Activated naive CD4-positive, alpha-beta T cell treated with anti-CD3 and anti-CD28 coated beads, Interleukin-2, amount 50 U/mL, for 16 hours (primary cell): ENCODE data around the gene GPD1L.
"Not testable (repeated sequence)": the region's sequence is repeated elsewhere in the genome, so short reads cannot be mapped to it uniquely, and the experiment has no call there.

Experiments
- DNase-seq: peaks from one replicate; pipeline ENCODE4 v3.0.0-alpha.2; 2020

Gene GPD1L

GRCh38 chr3:32106929-32107362, 526 bp downstream of the GPD1L start:
- no peak for DNase-seq

DNA sequence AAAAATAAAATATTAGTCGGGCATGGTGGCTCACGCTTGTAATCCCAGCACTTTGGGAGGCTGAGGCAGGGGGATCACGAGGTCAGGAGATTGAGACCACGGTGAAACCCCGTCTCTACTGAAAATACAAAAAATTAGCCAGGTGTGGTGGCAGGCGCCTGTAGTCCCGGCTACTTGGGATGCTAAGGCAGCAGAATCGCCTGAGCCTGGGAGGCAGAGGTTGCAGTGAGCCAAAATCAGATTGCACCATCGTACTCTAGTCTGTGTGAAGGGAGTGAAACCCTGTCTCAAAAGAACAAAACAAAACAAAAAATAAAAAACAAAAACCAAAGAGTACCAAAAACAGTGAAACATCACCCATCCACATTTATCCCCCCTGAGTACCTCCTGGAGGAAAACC, 1.8 kb downstream of the GPD1L start:
- DNase-seq, result not testable (repeated sequence)

DNA sequence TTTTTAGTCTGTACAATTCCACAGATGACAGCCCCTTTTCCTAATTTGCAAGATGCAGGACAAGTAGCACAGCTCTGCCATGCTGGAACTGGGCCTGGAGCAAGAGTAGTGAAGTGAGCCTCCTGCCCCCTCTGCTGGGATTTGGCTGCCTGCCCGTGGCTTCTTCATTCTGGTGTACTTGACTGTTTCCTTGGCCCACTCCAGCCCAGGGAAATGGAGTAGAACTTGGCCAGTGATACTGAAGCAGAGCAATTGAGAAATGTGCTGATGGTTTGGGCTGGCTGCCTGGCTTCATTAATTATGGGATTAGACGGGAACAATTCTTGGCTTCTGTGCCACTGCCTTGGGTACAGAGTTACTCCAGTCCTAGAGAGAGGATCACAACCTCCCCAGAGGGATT, 2.8 kb downstream of the GPD1L start:
- DNase-seq, result no peak

DNA sequence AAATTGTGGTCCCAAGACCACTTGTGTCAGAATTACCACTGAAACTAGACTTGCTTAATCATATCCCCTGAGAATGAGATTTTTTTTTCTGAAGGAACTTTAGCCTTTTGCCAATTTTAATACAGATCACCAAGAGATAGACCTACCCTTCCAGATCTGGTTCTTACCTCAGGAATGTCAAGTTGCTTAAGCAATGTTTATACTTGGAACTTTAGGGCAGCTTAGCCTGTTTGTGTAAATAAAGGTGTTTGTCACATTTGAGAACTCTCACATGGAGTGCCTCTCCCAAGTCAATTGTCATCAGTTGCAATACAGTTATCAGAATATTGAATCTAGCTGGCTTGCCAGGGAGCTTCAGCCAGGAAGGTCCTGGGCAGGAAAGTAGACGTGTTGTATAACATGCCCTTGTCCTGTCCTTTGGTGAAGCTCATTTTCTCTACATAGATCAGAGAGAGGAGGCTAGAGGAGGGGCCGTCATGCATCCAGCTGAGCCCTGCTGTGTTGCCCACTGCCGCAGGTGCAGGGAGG, 3.9 kb downstream of the GPD1L start:
- DNase-seq, result no peak

- DNase-seq, result no peak
Observed at GRCh38 chr3:32111560-32111959, 5.1 kb downstream of the GPD1L start.

DNA sequence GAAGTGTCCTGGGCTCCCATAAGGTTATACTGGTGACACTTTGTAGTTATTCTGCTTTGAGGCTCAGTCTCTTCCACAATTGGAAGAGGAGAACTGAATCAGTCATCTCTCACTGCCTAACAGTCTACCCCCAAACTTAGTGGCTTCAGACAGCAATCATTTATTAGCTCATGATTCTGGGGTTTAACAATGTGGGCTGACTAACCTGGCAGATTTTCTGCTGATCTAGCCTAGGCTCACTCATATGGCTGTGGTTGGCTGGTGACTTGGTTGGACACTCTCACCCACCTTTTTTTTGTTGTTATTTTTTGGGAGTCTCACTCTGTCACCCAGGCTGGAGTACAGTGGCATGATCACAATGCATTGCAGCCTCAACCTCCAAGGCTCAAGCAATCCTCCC, 7.1 kb downstream of the GPD1L start:
- no peak for DNase-seq

DNA sequence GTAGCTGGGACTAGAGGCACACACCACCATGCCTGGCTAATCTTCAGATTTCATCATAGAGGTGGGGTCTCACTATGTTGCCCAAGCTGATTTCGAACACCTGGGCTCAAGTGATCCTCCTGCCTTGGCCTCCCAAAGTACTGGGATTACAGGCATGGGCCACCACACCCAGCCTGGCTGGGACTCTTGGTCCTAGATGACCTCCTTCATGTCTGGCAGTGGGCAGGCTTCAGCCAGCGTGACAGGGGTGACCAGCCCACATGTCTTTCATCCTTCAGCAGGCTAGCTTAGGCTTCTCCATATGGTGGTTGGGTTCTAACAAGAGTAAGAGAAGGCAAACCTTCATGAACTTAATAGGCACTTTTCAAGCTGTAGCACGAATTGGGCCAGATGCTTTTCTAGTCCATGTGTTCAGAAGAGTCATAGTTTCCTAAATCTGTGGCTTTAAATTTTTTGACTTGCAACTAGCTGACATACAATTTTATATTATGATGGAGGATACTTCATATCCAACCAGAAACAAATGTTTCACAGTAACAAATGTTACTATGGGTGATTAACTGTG, 7.6 kb downstream of the GPD1L start:
- no peak for DNase-seq

GRCh38 chr3:32114546-32115386, 8.3 kb downstream of the GPD1L start:
- DNase-seq, result peak; percentile 52

- no peak for DNase-seq
Observed at GRCh38 chr3:32117320-32117719, 10.9 kb downstream of the GPD1L start.

DNA sequence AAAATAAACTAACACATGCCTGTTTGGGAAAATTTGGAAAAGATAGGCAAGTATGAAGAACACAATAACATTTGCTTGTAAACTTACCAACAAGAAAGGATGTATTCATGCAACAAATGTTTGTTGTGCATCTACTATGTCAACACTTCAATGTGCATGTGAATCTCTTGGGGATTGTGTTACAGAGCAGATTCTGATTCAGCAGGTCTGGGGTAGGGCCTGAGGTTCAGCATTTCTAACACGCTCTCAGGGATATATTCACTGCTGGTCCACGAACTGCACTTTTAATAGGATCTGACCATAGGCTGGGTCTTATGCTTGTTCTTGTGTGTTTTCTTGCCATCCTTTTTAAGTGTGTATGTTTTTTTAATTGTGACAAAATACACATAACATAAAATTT, 11.8 kb downstream of the GPD1L start:
- DNase-seq, result no peak

DNA sequence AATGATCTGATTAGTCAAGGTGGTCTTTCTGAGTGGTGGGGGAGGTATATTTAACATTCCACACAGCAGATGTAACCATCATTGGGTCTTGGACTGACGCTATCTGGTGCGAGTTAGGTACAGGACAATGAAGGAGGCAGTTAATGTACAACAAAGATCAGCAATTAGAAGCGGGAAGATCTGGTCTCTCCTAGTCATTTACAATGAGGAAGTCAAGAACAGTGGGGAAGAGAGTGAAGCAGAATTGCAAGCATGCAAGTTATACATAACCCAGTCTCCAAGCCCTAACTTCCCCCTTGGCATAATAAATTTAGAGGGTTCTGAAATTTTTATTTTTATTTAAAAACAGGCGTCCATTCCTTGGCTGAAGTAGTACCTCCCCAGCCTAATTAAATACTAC, 14.1 kb downstream of the GPD1L start:
- no peak for DNase-seq

- DNase-seq, result no peak
Observed at GRCh38 chr3:32121137-32121536, 14.7 kb downstream of the GPD1L start.

DNA sequence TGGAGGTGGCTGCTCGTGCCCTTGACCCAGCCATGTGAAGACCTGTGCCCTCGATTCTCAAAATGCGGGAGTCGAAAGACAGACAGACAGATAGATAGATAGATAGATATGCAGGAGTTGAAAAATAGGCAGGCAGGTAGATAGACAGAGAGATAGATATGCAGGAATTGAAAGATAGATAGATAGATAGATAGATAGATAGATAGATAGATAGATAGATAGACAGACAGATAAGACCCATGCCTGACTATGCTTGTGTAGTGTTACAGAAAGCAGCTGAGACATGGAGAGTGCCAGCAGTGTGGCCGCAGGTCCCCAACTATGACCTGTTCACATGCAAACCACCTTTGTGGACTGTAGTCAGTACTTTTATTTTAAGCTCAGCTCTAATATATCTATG, 17.2 kb downstream of the GPD1L start:
- no peak for DNase-seq

DNA sequence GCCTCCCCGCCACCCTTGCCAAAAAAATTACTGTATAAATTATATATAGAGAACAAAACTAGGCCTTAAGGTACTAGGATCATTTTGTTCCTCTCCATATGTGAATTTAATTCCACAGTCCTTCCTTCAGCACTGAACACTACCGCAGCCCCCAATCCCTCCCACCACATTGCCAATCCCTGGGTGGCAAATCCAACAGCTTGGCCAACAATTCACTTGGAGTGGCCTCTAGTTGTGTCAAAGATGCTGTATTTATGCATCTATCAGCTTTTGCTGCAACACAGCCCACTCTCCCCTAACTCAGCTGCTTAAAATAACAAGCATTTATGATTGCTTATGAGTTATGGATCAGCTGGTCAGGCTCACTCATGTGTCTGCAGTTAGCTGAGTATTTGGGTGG, 18.6 kb downstream of the GPD1L start:
- DNase-seq, result no peak

DNA sequence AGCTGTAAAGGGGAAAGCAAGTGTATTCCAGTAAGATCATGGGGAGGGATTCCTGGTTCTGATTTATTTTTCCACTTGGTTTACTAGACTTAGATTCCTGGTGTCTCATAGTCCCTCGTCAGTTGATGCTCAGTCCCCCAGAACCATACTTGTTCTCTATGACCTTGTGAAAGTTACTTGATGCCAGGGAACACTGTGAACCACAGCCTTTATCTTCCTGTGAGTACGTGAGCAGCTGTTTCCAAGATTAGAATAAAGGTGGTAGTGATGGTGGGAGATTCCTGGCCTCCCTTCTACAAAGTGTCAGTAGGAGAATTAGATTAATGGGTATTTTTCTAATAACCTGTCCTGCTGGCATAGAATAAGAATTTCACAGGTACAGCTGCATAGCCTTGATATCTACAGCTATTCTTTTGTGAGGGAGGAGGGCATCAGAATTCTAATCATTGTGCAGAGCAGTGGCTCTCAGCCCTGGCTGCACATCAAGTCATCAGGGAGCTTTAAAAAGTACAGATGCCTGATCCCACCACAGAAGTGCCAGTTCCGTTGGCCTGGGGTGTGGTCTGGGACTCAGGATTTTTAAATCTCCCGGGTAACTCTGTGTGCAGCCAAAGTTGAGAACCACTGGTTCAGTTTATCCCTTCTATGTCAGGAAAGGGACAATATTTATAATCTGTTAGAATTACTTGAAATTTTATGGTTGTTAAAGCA, 20.0 kb downstream of the GPD1L start:
- DNase-seq, result no peak

GRCh38 chr3:32127219-32127826, 20.9 kb downstream of the GPD1L start:
- no peak for DNase-seq

GRCh38 chr3:32128936-32129335, 22.5 kb downstream of the GPD1L start:
- DNase-seq, result no peak

GRCh38 chr3:32129832-32130231, 23.4 kb downstream of the GPD1L start:
- DNase-seq, result no peak

DNA sequence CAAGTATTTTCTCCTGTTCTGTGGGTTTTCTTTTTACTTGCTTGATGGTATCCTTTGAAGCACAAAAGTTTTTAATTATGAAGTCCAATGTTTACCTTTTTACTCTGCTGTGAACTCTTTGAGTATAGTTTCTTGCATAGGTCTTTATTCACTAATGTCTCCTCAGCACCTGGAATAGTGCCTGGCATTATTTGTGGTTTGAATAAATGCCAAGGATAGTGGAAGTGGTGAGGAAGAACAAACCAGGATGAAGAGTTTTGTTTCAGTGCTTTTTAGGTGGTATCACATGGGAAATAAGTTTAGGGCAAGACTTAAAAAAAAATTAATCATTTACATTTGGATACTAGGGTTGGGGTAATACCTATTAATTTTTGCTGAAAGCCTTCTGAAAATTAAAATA, 25.7 kb downstream of the GPD1L start:
- no peak for DNase-seq

- no peak for DNase-seq
Observed at GRCh38 chr3:32132706-32133105, 26.3 kb downstream of the GPD1L start.

DNA sequence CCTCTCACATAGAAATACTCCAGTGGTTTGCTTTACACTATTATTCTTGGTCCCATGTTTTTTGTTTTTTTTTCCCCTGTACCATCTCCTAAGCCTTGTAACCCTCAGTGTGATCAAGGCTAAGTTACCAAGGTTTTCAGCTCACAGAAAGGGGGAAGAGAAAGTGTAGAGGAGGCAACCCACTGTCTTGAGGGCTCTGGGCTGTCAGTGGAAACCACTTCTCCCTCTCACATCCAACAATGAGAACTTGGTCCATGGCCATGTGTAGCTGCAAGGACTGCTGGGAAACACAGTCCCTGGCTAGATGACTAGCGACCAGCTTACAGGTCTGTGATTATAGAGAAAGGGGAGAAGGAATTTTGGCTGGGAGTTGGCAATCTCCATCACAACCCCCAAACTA, 30.3 kb downstream of the GPD1L start:
- DNase-seq, result no peak

- no peak for DNase-seq
Observed at GRCh38 chr3:32137870-32138269, 31.4 kb downstream of the GPD1L start.

DNA sequence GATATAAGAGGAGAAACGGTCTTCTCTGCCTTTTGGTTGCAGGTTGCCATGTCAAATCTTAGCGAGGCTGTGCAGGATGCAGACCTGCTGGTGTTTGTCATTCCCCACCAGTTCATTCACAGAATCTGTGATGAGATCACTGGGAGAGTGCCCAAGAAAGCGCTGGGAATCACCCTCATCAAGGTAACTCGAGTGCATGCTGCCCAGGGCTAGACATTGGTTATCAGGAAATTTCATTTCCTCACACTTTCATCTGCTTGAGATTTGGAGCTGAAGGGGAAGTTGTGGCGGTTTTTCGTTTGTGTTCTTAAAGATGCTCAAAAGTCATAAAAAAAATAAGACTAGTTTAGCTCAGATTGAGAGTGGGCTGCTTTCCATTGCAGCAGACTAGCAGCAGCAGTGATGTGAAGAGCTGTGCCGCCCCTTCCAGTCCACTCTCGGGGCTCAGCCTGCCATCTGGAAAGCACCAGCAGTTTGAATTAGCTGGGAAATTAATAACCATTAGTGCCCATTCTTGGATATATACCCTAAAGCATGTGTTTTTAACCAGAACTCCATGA, 32.2 kb downstream of the GPD1L start:
- no peak for DNase-seq
